Cardiac muscle cell (in vitro differentiated cells and primary cell): ENCODE measurements around the gene LPAR3. TPM values are rescaled to one million over a fixed set of nuclear protein-coding genes. Genes with fewer than 3 reads are reported as not detected.

Experiments used
- DNase-seq, 2 donors: peaks; one replicate each; pipeline versions ENCODE4 v3.0.0 to v3.0.0-alpha.2; 2010 to 2017; ENCODE audit warnings: low read depth in 1 of 2, low spot score in 1 of 2
- H3K27ac ChIP-seq: fragments of 200-600 bp; sonication (generic); 2 replicates; pipeline ENCODE4 v1.5.1; 2016
- H3K27me3 ChIP-seq: fragments of 200-600 bp; sonication (generic); 2 replicates; pipeline ENCODE4 v1.6.0; 2016; ENCODE audit warnings: control low read depth
- H3K36me3 ChIP-seq: fragments of 200-600 bp; sonication (generic); 2 replicates; pipeline ENCODE4 v1.5.1; 2016; ENCODE audit warnings: control low read depth
- H3K4me1 ChIP-seq: fragments of 200-600 bp; sonication (generic); 2 replicates; pipeline ENCODE4 v1.8.1; 2017; ENCODE audit warnings: low read depth, mild to moderate bottlenecking, mixed run types
- H3K4me3 ChIP-seq: fragments of 200-600 bp; sonication (generic); 2 replicates; pipeline ENCODE4 v1.5.1; 2016; ENCODE audit warnings: mild to moderate bottlenecking
- H3K9me3 ChIP-seq: fragments of 200-600 bp; sonication (generic); 2 replicates; pipeline ENCODE4 v1.5.1; 2017; ENCODE audit warnings: low read depth, mild to moderate bottlenecking, control low read depth
- polyA plus RNA-seq: library from polyadenylated mRNA; unstranded; fragments of >200 nt; fragmentation: Nextera tagmentation; extraction: Ambion mirVana; gene quantifications from 2 replicates; pipeline ENCODE4 v1.2.1, GENCODE V29; 2016
- total RNA-seq: library from RNA; depleted of rRNA; stranded (reverse); fragments of >200 nt; gene quantifications from 2 replicates; pipeline ENCODE4 v1.2.3, GENCODE V29; 2016
- TF ChIP-seq, protein P1 (sequence below): IDR thresholded peaks from 2 replicates; pipeline ENCODE4 v1.5.1; 2012; ENCODE audit warnings: low read depth, mild to moderate bottlenecking, low read length

LPAR3 gene, protein sequence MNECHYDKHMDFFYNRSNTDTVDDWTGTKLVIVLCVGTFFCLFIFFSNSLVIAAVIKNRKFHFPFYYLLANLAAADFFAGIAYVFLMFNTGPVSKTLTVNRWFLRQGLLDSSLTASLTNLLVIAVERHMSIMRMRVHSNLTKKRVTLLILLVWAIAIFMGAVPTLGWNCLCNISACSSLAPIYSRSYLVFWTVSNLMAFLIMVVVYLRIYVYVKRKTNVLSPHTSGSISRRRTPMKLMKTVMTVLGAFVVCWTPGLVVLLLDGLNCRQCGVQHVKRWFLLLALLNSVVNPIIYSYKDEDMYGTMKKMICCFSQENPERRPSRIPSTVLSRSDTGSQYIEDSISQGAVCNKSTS
- 8.9 and 11.1 TPM in 2 replicates for total RNA-seq
- 5.1 and 6.1 TPM in 2 replicates for polyA plus RNA-seq

DNA sequence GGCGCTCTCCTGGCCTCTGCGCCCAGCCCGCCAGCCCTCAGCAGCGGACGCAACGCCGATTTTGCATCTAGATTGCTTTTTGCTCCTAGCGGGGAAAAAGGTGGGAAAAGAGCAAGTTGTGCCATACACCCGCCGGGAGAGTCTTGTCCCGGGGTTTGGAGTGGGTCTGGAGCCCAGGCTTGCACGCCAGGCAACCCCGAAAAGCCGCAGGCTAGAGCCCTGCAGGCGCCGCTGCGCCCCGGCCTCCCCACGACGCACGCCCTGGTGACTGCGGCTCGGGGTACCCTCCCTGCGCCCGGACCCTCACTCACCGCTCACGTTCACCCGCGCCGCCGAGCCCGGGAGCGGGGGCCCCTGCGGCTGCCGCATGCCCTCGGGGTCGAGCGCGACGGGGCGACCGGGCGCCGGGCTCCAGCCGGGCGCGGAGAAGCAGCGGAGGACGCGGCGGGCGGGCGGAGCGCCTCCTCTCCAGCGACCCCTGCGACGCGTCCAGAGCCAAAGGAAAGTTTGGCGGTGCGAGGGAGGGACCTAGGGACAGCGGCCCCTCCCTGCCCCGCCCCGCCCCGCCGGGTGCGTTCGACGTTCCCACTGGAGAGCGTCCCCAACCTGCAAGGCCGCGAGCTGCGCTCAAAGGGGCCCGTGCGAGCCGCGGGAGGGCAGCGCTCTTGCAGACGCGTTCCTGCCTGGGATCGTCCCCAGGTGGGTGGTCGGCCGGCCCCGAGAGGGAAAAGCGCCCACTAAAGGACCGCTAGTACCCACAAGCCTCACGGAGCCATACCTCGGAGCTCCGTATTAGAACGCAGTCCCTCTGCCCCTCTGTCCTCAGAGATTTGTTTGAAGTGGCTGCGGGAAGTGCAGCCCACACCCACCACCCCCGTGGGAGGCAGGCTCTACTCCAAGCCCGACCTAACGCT lies at the start of gene LPAR3:
Gene LPAR3, minus strand, starts transcription at position 502 of the 914 bp plus-strand sequence. CDS start 27,086 bp downstream, outside the sequence.
- Histone ChIP-seq H3K9me3 (no peaks in the 10 kb centered on the region), H3K36me3 (no peaks in the 10 kb centered on the region), H3K4me1 (peaks cover 4% of the 10 kb centered on the region), H3K4me3 (peak within 1 kb of the TSS; percentile 46), H3K27ac (no peak within 1 kb of the TSS), H3K27me3 (peaks cover 32% of the 10 kb centered on the region)
- DNase-seq = peak in 1 of 2 donors; percentile 87
- TF ChIP-seq, protein P1, sequence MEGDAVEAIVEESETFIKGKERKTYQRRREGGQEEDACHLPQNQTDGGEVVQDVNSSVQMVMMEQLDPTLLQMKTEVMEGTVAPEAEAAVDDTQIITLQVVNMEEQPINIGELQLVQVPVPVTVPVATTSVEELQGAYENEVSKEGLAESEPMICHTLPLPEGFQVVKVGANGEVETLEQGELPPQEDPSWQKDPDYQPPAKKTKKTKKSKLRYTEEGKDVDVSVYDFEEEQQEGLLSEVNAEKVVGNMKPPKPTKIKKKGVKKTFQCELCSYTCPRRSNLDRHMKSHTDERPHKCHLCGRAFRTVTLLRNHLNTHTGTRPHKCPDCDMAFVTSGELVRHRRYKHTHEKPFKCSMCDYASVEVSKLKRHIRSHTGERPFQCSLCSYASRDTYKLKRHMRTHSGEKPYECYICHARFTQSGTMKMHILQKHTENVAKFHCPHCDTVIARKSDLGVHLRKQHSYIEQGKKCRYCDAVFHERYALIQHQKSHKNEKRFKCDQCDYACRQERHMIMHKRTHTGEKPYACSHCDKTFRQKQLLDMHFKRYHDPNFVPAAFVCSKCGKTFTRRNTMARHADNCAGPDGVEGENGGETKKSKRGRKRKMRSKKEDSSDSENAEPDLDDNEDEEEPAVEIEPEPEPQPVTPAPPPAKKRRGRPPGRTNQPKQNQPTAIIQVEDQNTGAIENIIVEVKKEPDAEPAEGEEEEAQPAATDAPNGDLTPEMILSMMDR = no peak

DNA sequence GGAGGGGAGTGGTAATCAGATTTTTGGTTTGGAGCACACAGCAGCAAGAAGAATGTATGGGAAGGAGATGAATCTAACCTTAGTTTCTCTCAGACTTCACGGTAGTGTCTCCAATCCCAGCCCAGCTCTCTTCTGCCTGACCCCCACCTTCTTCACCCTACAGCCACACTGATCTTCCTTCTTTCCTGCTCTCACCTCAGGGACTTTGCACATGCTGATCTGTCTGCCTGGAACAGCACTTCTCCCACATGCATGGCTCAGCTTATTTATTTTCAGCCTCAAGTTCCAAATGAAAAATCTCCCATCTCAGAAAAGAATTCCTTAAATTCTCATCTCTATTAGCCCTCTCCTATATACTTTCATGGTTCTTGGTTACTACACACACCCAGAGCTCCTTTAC lies 48.8 kb upstream of the LPAR3 start:
- TF ChIP-seq, protein P1 = no peak
- Histone ChIP-seq H3K4me3 (no peak overlapping the region), H3K27me3 (no peaks in the 10 kb centered on the region), H3K36me3 (no peaks in the 10 kb centered on the region), H3K9me3 (no peaks in the 10 kb centered on the region), H3K27ac (no peak overlapping the region), H3K4me1 (peaks cover 5% of the 10 kb centered on the region)
- no peak for DNase-seq

DNA sequence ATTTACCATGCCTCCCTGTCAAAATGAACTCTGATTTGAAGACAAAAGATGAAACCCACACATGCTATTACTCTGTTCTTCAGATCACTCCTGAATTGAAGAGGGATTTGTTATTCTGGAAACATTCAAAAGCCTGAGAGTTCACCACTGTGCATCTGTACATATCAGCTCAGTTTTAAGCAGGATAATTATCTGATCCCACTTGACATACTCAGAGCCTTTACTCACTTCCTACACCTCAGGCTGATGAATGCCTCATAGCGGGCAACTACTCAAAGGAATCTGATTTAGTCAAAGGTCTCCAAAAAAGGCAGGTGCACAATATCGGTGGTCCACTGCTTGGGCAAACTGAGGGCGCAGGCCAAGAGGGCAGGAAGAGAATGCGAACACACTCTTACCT lies 47.5 kb upstream of the LPAR3 start:
- H3K36me3 ChIP-seq = no peaks in the 10 kb centered on the region
- no peaks in the 10 kb centered on the region for H3K27me3 ChIP-seq
- TF ChIP-seq, protein P1 = no peak
- H3K27ac ChIP-seq = no peak overlapping the region
- no peak overlapping the region for H3K4me3 ChIP-seq
- peaks cover 5% of the 10 kb centered on the region for H3K4me1 ChIP-seq
- H3K9me3 ChIP-seq = no peaks in the 10 kb centered on the region
- DNase-seq = no peak

DNA sequence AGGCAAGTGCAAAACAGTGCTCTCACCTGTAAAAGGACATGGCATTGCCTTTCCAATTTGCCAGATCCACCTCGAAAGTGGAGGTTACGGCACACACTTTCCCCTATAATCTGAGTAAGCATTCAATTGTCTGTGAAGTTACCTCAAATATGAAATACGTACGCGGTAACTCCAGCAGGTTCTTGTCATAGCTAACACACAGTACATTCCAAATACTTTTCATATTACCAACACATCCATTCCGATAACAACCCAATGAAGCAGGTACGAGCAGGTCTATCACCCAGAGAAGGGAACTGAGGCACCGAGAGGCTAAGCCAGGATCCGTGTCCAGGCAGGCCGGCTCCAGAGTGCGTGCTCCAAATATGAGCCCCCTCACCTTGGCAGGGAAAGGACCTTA lies 46.8 kb upstream of the LPAR3 start:
- Histone ChIP-seq H3K4me3 (no peak overlapping the region), H3K27me3 (no peaks in the 10 kb centered on the region), H3K27ac (no peak overlapping the region), H3K4me1 (peaks cover 5% of the 10 kb centered on the region), H3K36me3 (no peaks in the 10 kb centered on the region), H3K9me3 (no peaks in the 10 kb centered on the region)
- DNase-seq = no peak
- TF ChIP-seq, protein P1 = no peak

DNA sequence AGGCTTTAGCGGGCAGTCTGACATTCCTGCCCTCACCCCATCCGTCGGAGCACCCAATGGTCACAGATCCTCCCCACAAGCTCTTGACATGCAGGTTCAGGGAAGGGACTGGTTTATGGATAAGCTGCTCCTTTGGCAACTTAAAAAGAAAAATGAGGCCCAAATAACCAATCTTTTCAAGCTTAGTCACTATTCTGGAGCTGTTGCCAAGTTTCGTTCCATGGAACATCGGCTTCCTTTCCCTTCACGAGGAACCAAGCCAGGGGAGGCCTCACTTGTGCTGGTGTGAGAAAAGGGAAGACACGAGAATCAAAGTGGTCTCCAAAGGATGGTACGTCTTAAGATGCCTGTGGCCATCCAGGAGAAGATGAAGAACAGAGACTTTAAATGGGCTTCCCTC lies 46.1 kb upstream of the LPAR3 start:
- no peaks in the 10 kb centered on the region for H3K36me3 ChIP-seq
- no peak overlapping the region for H3K27ac ChIP-seq
- H3K27me3 ChIP-seq = no peaks in the 10 kb centered on the region
- peak in 1 of 2 donors; percentile 61 for DNase-seq
- peaks cover 5% of the 10 kb centered on the region for H3K4me1 ChIP-seq
- no peak overlapping the region for H3K4me3 ChIP-seq
- TF ChIP-seq, protein P1 = no peak
- H3K9me3 ChIP-seq = no peaks in the 10 kb centered on the region
